HG03520 (cell line): ENCODE data around the gene APBB2.
"Not testable (repeated sequence)": the region's sequence is repeated elsewhere in the genome, so short reads cannot be mapped to it uniquely, and the experiment has no call there.

Experiments
- ATAC-seq: cut with Tn5 transposase; IDR thresholded peaks from one replicate; pipeline ENCODE4 v1.9.1; 2021; ENCODE audit warnings: mild to moderate bottlenecking, moderate library complexity; ENCODE audit not compliant: unreplicated experiment

APBB2 gene

DNA sequence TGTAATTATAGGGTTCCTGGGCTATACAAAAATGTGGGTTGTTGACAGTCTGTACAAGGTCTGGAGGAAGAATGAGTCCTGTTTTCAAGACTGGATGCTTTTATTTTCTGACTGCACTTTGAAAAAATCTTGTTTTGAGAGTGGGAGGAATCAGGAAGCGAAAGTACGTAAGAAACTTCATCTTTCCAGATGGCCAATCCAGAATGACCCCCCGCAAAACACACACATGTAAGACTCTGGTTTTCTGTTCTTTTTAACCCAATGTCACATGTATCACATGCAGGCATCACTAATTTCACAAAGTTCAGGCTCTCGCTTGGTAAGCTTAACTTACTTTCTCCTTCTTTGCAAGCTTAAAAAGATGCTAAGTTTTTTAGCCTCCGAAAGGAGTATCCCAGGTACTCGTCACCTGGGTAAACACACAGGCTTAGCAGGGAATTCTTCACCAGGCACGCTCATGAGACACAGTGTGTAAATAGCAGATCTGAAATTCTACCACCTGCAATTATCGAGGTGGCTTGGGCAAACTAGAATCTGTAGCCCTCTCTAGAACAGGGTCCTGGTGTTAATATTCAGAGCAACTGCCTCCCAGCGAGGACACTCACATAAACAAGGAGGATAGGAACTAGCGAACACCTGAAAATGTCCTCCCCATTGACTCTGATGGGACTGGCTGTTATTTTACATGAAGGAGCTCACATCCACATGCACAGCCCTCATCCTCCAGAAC is 373.9 kb downstream of the APBB2 start:
- ATAC-seq: no peak

DNA sequence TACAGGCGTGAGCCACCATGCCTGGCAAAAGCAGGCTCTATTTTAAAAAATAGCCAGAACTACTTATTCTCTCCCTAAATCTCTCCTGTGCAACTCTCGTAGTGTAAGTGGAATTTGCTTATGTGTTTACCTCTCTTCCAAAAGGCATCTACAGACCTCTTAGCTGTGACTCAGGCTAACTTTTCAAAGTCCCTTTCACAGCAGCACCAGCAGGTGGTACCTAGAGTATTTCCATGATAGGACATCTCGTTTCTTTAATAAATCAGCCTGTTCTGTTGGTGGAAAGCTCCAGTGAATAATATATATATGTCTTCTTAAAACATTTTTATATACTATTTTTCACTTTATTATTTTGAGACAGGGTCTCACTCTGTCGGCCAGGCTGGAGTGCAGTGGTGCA is 375.6 kb downstream of the APBB2 start:
- ATAC-seq: no peak

DNA sequence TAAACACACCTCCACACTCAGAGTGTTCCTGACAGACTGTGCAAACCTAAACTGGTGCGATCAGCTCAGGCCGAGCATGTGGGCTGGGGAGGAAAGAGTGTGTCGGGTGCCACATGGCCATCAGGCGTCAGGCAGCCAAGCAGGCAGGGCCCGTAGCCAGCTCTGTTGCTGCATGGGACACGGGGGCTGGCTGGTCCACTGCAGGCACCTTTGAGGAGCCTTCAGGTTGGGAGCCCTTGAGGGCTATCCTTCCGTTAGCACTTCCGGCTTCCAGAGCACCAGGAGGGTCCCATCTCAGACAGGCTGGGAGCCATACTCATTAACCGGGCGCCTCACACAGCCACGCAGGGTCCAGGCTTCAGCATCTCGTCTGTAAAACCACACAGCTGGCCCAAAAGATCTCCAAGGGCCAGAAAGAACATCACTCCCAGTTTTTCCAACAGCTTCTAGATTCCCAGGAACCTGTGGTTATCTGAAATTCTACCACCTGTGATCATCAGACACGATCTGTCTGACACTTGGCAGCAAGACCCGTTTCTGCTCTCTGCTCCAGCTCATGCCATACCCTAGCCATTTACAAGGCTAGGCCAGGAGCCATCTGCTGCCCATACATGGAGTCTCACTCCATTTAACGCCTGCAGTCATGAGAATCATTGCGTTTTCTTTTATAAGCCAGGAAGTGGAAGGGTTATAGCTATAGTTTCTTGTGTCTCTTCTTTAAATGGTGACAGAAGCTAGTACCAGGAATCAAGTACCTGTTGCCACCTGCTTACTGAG is 377.1 kb downstream of the APBB2 start:
- no peak for ATAC-seq

GRCh38 chr4:40833212-40833611 is 381.1 kb downstream of the APBB2 start:
- no peak for ATAC-seq

- no peak for ATAC-seq
These were observed 382.2 kb downstream of the APBB2 start for GRCh38 chr4:40832175-40832574.

- no peak for ATAC-seq
These were observed 383.0 kb downstream of the APBB2 start for GRCh38 chr4:40831146-40831907.

DNA sequence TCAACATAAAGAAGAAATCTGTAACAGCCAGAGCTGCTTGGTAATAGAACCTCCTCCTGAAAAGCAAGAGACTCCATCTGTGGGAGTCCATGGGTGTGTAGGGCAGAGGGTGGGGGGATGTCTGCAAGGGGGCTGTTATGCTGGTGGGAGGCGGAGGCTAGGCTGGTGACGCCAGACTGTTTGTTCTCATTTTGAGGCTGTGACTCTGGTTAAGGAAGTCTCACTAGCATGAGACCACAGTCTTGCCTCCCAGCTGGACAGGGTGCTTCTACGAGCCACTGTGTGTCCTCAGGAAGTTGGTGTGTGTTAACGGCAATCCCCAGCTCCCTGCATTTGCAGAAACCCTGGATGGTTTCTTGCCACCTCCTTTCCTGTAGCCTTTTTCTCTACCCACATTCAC is 384.8 kb downstream of the APBB2 start:
- no peak for ATAC-seq

GRCh38 chr4:40828661-40829060 is 385.7 kb downstream of the APBB2 start:
- no peak for ATAC-seq

- ATAC-seq: no peak
These were observed 386.6 kb downstream of the APBB2 start for GRCh38 chr4:40827758-40828157.

DNA sequence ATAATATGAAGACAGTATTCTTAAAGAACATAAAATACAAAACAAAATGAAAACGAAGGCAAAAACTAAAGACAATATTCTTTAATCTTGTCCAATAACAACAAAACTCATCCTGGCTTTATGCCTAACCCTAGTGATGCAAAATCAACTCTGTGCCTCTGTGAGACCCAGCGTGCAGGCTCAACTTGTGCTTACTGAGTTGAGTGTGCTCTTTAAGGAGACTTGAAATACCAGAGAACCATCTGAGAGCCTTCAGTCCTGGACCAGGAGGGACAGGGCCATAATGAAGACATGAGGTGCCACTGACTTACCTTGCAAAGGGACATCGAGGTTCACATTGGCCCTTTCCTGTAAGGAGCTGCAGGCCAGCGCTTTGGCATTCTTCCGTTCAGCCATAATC is 387.5 kb downstream of the APBB2 start:
- ATAC-seq: no peak

GRCh38 chr4:40825014-40825838 is 389.1 kb downstream of the APBB2 start:
- no peak for ATAC-seq

DNA sequence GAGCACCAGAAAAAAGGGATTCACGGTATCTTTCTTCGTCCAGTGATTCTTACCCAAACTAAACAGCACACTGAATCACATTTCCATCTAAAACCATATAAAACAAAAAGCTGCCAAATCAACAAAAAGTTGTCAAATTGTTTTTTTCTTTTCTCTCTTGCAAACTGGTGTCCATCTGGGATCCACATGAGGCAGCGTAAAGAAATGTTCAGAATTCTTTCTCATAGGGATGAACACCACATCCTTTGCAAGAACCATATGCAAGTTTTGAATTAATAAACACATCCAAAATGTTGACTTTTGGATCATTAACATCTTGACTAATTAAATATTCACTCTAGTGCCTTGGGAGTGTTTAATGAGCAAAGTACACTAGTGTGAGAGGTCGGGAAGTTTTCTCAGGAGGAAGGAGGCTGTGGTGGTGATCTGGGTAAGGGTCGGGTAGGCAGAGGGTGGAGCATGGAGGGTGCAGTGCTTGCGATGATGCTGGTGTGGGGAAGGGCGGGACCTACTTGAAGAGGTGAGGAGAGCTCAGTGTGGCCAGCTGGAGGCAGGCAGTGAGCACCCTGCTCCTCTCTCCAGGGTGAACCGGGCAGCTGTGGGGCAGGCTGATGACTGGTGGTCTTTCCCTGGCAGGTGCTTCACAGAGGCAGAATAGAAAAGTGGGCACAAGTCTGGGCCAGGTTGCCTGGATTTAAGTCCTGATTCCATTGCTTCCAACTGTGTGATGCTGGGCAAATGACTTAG is 391.7 kb downstream of the APBB2 start:
- ATAC-seq: no peak

- no peak for ATAC-seq
These were observed 394.2 kb downstream of the APBB2 start for GRCh38 chr4:40820101-40820500.

DNA sequence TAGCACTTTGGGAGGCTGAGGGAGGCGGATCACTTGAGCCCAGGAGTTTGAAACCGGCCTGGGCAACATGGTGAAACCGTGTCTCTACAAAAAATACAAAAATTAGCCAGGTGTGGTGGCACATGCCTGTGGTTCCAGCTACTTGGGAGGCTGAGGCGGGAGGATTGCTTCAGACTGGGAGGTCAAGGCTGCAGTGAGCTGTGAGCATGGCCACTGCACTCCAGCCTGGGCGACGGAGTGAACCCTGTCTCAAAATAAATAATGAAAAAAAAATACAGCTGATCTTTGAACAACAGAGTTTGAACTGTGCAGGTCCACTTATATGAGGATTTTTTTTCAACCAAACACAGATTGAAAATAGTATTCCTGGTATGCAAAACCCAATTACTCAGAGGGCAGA is 397.2 kb downstream of the APBB2 start:
- ATAC-seq: not testable (repeated sequence)

GRCh38 chr4:40812856-40813255 is 401.5 kb downstream of the APBB2 start:
- ATAC-seq: no peak

- ATAC-seq: no peak
These were observed 402.0 kb downstream of the APBB2 start for GRCh38 chr4:40812386-40812785.

- no peak for ATAC-seq
These were observed 402.4 kb downstream of the APBB2 start for GRCh38 chr4:40811956-40812355.

- ATAC-seq: no peak
These were observed 405.4 kb downstream of the APBB2 start for GRCh38 chr4:40808926-40809457.

DNA sequence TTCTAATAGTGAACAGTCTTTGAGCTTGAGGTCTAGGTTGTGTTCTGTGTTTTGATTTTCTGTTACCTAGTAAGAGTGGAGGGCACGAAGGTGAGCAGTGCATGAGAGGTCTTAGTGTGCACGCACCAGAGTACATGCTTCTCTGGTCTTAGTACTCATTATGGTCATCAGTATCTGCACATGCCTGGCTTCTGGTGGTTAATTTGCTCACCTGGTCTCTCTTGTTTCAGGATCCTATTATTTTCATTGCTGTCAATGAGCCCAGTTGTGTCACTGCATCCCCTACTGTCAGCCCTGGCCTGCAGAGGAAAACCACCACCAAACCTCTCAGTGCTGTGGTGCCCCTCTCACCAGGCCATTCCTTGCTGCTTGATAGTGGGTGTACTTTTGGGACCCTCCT is 409.7 kb downstream of the APBB2 start:
- no peak for ATAC-seq

GRCh38 chr4:40800064-40800463 is 414.3 kb downstream of the APBB2 start:
- no peak for ATAC-seq
